Fibroblast of upper back skin (primary cell): Measurements from ENCODE around the gene PCDHGC4.
A peak's percentile ranks its signal among the peaks of the same experiment; 100 is the strongest.

ENCODE experiments used
- DNase-seq: peaks from one replicate; pipeline ENCODE4 v3.0.0-alpha.2; 2013

Gene PCDHGC4

DNA sequence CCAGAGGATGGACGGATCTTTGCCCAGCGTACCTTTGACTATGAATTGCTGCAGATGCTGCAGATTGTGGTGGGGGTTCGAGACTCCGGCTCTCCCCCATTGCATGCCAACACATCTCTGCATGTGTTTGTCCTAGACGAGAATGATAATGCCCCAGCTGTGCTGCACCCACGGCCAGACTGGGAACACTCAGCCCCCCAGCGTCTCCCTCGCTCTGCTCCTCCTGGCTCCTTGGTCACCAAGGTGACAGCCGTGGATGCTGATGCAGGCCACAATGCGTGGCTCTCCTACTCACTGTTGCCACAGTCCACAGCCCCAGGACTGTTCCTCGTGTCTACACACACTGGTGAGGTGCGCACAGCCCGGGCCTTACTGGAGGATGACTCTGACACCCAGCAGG is 5.9 kb downstream of the PCDHGC4 start:
- no peak for DNase-seq

DNA sequence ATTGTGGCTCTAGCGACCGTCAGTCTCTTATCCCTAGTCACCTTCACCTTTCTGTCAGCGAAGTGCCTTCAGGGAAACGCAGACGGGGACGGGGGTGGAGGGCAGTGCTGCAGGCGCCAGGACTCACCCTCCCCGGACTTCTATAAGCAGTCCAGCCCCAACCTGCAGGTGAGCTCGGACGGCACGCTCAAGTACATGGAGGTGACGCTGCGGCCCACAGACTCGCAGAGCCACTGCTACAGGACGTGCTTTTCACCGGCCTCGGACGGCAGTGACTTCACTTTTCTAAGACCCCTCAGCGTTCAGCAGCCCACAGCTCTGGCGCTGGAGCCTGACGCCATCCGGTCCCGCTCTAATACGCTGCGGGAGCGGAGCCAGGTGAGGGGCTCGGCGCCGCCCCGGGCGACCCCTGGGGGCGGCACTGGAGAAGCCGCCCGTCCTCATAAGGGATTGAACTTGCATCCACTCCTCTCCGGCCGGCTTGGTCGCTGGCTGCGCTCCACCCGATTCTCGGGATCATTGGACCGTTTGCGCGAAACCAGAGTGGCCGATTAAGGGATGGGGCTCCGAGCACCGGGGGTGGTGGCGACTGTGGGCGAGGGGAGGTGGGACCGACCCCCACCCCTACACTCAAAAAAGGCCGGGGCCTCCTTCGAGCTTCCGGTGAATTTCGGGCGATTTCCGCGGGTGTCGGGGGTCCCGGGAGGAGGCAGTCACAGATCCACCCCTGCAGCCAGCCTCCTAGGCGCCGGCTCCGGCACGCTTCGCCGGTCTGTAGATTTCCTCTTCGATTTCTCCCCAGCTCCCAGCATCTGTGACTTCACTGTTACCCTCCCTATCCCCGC is 6.7 kb downstream of the PCDHGC4 start:
- no peak for DNase-seq

DNA sequence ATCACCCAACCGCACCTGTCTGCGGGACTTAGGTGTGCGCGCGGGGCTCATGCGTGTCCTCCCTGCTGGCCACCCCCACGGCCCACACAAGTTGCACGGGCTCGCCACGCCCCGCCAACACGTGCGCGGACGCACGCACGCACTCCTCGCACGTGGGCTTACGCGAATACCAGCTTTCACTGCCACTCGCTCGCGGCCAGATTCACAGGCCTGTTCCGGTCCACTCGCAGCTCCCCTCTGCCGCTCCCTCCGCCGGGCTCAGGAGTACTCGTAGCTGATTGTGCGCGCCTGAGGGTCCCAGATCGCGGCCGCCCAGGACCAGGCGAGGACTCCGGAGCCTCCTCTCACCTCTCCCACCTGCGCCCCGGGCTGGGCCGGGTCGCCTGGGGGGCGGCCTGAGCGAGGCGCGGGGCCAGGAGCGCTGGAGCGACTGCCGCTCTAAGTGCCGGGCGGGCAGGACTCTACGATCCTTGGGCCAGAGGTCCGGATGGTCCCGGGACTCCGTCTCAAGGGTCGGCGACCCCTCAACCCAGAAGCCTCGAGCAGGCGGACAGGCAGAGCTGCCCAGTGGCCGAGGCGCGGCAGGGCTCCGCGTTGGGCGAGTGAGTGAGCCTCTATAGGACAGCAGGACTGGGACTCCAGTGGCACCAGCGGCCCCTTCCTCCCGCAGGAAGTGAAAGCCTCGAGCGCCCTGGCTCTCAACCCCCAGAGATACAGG is 7.5 kb downstream of the PCDHGC4 start:
- no peak for DNase-seq

DNA sequence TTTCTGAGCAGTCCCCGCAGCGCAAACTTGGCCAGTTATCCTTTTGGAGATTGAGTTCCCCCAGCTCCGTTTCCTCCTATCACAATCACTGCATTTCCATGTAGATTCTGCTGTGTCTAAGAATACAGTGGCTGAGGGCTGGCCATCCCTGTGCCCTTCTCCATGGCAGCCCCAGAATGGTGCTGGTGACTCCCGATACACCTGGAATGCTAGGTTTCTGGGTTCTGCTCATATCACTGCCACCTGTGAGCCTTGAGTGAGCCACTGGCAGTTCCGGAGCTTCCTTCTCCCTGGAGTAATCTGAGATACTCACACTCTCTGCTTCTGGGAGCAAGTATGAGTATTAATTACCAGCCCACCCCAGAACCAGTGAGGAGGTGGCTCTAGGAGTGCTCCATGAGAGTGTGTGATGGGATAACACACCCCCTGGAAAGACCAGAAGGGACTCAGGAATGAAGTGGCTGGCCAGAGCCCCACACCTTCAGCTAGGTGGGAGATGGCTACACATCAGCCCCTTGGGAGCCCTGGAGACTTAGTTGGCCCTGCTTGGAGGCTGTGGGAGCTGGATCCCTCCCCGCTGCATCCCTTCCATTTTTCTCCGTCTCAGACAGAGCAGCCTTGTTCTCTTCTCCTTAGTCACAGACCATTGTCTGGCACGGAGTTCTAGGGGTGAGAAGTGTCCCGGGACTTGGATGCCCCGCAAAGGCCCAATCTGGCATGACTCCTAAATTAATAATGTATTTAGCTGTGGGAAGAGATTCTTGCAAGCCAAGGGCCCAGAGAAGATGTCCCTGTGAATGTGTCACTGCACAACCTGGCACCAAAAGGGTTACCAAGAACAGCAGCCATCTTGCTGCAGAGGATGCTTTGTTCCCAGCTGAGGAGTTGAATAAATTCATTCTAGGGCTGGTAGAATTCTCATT is 8.9 kb downstream of the PCDHGC4 start:
- DNase-seq: peak; percentile 65

DNA sequence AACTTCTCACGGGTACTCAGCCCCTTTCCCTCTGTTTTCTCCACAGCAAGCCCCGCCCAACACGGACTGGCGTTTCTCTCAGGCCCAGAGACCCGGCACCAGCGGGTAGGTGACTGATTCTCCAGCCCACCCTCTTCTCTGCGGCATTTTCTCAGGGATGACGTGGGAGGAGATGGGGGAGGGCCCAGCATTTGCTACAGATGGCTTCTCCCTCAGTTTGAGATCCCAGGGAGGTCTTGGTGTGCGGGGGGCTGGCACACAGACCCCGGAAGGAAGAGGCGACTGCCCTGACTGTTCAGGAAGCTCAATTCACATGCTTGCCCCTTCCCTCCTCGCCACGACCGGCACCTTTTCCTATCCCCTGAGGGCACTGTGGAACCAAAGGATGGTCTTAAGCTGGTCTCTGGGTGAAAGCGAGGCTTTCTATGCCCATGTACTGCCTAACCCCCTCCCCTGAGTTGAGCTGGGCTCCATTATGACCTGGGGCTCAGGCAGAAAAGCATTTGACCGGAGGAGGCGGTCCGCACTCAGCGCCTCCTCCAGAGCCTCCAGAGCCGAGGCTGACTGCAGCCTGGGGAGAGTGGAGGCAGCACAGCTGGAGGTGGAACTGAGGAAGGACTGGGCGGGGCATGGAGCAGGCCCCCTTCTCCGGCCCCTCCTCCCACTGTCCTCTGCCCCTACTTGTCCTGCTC is 10.1 kb downstream of the PCDHGC4 start:
- peak; percentile 68 for DNase-seq

DNA sequence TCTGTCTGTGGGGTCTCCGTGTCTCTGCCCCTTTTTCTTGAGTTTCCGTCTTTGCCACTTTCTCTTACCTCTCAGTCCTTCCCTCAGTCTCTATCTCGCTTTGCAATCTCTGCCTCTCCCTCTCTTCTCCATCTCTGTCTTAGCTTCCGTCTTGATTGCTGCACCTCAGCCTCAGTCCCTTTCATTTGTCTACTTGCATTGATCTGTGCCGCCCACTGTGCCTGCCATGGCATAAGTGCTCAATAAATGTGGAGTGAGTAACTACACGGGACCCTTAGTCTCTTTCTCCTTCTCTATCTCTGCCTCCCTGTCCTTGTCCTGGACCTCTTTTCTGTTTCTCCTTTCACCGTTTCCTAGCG is 10.6 kb downstream of the PCDHGC4 start:
- no peak for DNase-seq

DNA sequence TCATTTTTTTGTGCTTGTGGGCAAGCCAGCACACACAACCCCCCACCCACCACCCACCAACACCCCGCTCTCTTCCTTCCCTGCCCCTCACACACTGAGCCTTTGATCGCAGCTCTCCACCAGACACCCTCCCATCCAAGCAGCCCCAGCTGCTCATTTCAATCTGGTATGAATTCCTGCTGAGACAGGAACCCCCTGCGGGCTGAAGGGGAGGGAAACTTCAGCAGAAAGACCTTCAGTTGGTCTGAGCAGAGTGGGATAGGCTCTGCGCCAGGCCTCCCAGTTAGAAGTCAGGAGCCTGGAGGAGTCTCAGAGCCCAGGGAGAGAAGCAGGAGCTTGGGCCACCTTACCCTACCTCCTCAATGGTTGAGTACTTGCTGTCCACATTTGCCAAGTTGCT is 11.2 kb downstream of the PCDHGC4 start:
- DNase-seq: peak; percentile 96

DNA sequence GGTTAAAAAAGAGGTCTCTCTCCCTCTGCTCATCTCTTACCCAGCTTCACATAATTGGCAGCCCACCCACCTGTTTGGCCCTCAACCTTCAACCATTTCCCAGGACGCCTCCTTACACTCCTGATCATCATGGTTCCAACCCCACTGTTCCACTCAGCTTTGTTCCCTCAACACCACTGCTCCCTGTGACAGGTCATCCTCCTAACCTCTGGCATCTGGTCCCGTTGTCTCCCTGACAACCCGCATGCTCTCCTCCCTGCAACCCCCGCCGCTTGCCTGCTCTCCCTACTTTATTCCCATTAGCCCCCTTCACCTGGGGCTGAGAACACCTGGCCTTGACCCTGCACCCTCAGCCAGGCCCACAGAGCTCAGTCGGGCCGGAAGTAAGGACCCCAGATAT is 16.9 kb downstream of the PCDHGC4 start:
- DNase-seq: no peak

DNA sequence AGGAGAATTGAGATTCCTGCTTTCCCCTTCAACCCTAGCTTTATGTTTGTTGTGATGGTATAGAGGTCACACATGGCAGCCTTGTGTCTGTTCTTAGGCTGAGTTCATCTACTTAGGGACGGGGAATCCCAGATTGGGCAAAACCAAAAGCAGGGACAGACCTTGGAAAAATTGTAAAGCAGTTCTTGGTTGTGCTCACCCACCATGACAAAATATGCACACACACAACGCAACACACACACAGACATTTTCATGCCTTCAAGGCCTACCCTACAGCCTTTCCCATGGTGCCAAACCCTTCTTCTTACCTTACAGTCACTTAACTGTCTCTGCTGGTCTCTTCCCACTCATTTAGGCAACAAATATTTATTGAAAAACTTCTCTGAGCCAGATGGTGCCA is 18.9 kb downstream of the PCDHGC4 start:
- no peak for DNase-seq

DNA sequence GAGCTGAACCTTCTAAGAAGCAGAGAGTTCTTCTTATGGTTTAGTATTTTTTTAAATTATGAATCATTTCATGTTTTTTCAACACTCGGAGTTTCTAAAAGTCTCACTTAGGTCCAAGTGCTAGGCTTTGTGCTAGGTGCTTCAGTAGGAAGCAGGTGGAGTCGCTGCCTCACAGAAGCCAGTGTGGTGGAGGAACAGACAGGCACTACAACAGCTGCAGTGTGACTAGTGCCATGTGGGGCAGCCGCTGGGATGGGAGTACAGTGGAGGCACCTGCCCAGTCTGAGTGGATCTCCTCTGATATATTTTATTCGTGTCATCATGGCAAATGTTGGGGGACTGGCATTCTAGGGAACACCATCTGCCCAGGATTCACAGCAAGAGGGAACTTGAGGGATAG is 19.4 kb downstream of the PCDHGC4 start:
- no peak for DNase-seq

DNA sequence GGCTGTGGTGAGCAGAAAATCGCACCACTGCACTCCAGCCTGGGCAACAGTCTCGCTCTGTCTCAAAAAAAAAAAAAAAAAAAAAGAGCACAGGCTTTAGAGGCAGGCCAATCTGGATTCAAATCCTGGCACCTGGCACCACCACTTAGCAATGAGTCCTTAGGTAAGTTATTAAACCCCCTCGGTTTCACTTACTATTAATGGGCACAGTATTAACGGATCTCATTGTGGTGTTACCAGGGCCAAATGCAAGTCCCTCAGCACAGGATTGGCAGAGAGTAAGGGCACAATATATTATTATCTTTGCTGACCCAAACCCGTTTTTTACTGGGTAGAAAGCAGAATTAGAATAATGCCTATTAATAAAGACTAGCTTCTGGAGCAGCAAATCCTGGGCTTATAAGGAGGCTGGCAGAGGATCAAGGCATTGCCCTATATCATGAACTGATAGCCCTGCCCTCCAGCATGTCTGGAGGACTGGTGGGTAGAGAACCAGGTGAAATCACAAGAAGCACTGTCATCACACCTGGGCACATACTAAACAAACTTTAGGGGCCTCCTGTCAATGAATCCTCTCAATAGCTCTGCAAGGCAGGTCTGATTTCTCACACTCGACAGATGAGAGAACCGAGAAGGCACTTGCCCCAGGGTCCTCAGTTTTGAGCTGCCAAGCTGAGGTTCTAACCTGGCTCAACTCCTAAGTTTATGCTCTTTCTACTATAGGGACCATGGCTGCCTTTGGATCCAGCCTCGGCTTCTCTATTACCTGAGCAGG is 21.7 kb downstream of the PCDHGC4 start:
- no peak for DNase-seq

DNA sequence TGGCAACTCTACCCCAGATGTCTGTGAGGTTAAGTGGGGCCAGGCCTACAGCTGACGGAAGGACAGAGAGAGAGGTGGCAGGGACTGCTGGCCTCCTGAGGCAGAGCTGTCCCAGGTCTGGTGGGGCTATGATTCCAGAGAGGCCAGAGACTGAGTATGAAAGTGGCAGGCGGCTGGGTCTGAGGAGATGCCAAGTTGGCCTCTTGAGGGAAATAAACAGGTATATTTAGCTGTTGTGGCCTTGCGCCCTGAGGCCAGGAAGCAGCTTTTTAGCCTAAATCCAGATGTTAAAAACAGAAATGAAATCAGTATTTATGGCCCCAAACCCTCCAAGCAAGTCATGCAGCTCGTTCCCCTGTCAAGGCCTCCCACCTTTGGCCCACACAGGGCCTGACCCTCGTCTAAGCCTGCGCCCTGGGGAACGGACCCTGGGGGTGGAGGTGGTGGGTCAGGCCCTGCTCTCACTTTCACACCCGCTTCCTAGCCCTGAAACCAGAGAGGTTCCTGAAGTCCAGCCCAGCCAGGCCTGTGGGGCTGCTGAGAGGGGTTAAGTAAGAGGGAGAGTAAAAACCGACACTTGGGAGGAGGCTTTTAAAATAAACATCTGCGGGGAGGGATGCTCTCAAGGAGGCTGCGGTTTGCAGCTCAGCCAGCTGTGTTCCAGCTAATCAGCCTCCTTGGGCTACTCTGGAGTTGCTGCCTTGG is 22.7 kb downstream of the PCDHGC4 start:
- DNase-seq: peak; percentile 89

DNA sequence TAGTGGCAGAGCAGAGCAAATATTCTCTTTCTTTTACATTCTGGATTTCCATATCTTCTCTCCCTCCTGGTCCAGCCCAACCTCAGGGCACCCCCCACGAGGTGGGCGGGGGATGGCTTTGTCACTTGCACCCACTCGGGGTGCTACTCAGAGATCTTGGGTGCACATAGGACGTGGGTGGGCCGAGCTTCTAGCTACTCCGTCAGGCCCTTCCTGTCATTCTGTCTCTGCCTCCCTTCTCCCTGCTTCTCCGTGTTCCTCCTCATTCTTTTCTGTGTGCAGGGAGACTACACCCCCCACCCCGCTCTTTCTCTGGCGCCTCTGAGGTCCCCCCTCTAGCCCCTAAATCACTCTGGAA is 23.6 kb downstream of the PCDHGC4 start:
- no peak for DNase-seq

DNA sequence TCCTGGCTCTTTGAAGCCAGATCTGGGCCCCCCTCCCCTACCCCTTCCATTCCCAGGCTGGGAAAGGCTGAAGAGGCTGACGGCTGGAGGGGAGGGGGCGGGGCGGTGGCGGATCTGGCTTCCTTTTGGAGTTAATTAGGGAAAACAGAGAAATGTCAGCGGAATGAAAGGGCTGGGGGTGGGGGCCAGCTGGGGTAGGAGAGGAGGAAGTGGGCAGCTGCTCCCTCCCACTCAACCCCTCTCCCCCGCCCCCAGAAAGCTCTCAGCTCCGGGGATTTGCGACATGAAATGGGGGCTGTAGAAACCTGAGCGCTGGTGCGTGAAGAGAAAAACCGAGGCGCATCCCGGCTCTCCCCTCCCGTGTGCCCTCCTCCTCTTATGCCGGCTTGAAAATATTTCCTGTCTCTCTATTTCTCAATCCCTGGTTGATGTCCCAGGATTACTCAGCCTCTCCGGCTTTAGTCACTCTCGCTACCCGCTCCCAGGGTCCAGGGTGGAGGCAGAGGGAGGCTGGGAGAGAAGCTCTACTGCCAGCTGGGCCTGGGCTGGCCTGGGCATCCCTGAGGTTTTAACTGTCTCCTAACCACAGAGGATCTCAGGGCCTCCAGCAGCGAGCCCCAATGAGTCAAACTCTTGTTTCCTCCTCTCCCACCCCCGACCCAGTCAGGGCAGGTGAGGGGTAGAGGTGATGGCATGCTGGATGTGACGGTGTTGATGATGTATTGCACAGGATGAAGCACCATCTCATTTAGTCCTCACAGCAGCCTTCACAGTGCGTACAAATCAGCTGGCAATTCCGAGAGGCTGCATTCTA is 24.2 kb downstream of the PCDHGC4 start:
- DNase-seq: peak; percentile 99

DNA sequence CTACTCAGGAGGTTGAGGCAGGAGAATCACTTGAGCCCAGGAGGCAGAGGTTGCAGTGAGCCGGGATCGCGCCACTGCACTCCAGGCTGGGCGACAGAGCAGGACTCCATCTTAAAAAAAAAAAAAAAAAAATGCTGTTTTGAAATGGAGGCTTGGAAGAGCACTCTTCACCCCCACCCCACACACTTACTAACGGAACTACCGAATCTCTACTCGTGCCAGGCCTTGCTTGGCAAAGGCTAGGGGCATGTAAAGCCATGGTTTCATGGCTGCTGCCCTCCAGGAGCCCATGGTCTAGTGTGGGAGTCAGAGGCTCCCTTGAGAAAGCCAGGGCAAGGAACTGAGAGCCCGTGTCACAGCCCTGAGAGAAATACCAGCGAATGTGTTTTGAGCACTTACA is 25.3 kb downstream of the PCDHGC4 start:
- no peak for DNase-seq

DNA sequence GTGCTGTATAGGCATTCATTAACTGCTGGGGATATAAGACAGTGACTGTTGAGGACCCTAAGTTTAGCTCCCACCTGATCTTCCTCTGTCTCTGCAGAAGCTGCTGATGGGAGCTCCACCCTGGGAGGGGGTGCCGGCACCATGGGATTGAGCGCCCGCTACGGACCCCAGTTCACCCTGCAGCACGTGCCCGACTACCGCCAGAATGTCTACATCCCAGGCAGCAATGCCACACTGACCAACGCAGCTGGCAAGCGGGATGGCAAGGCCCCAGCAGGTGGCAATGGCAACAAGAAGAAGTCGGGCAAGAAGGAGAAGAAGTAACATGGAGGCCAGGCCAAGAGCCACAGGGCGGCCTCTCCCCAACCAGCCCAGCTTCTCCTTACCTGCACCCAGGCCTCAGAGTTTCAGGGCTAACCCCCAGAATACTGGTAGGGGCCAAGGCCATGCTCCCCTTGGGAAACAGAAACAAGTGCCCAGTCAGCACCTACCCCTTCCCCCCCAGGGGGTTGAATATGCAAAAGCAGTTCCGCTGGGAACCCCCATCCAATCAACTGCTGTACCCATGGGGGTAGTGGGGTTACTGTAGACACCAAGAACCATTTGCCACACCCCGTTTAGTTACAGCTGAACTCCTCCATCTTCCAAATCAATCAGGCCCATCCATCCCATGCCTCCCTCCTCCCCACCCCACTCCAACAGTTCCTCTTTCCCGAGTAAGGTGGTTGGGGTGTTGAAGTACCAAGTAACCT is 26.2 kb downstream of the PCDHGC4 start:
- DNase-seq: no peak

DNA sequence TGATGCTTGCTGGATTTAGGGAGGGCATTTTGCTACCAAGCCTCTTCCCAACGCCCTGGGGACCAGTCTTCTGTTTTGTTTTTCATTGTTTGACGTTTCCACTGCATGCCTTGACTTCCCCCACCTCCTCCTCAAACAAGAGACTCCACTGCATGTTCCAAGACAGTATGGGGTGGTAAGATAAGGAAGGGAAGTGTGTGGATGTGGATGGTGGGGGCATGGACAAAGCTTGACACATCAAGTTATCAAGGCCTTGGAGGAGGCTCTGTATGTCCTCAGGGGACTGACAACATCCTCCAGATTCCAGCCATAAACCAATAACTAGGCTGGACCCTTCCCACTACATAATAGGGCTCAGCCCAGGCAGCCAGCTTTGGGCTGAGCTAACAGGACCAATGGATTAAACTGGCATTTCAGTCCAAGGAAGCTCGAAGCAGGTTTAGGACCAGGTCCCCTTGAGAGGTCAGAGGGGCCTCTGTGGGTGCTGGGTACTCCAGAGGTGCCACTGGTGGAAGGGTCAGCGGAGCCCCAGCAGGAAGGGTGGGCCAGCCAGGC is 27.0 kb downstream of the PCDHGC4 start:
- no peak for DNase-seq

DNA sequence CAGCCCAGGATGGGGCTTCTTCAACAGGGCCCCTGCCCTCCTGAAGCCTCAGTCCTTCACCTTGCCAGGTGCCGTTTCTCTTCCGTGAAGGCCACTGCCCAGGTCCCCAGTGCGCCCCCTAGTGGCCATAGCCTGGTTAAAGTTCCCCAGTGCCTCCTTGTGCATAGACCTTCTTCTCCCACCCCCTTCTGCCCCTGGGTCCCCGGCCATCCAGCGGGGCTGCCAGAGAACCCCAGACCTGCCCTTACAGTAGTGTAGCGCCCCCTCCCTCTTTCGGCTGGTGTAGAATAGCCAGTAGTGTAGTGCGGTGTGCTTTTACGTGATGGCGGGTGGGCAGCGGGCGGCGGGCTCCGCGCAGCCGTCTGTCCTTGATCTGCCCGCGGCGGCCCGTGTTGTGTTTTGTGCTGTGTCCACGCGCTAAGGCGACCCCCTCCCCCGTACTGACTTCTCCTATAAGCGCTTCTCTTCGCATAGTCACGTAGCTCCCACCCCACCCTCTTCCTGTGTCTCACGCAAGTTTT is 27.6 kb downstream of the PCDHGC4 start:
- DNase-seq: peak; percentile 69
